ENCODE data around the gene SEC14L5. TPM values are rescaled to one million over a fixed set of nuclear protein-coding genes. Genes with fewer than 3 reads are reported as not detected.

SEC14L5 gene
- total RNA-seq, 6 experiments from 2014 or later, result not detected

GRCh38 chr16:4936181-4936990, 21.7 kb upstream of the SEC14L5 start:
- DNase-seq, result no peak
- Mint-ChIP-seq H3K4me1 (ENCODE audit: low read depth) (peaks cover 10% of the 10 kb centered on the region), H3K9me3 (no peaks in the 10 kb centered on the region), H3K27me3 (ENCODE audit: insufficient read depth) (peaks cover 40% of the 10 kb centered on the region), H3K36me3 (ENCODE audit: low read depth) (no peaks in the 10 kb centered on the region), H3K4me3 (no peak overlapping the region), H3K27ac (no peak overlapping the region)
- peak; percentile 30; the same call in 1 of the 2 replicates for TF ChIP-seq CTCF (IDR thresholded peaks at IDR 0.05)

- Mint-ChIP-seq H3K4me1 (ENCODE audit: low read depth) (peaks cover 11% of the 10 kb centered on the region), H3K36me3 (ENCODE audit: low read depth) (no peaks in the 10 kb centered on the region), H3K9me3 (no peaks in the 10 kb centered on the region), H3K27me3 (ENCODE audit: insufficient read depth) (peaks cover 36% of the 10 kb centered on the region), H3K4me3 (no peak within 1 kb of the TSS), H3K27ac (no peak within 1 kb of the TSS)
- TF ChIP-seq CTCF (IDR thresholded peaks at IDR 0.05), result no peak
- no peak for DNase-seq
Observed at GRCh38 chr16:4936991-4937781, 20.9 kb upstream of the SEC14L5 start, which contains the start of gene PPL. TSS of gene PPL (minus strand) at chr16:4937148. CDS start at chr16:4937045, 103 bp downstream.

- Mint-ChIP-seq H3K4me1 (ENCODE audit: low read depth) (peaks cover 19% of the 10 kb centered on the region), H3K27ac (no peak overlapping the region), H3K9me3 (no peaks in the 10 kb centered on the region), H3K27me3 (ENCODE audit: insufficient read depth) (peaks cover 30% of the 10 kb centered on the region), H3K36me3 (ENCODE audit: low read depth) (no peaks in the 10 kb centered on the region), H3K4me3 (no peak overlapping the region)
- TF ChIP-seq CTCF (IDR thresholded peaks at IDR 0.05), result no peak
- DNase-seq, result no peak
Observed at GRCh38 chr16:4937782-4938682, 20.1 kb upstream of the SEC14L5 start.

- no peak for TF ChIP-seq CTCF (IDR thresholded peaks at IDR 0.05)
- Mint-ChIP-seq H3K4me1 (ENCODE audit: low read depth) (peaks cover 25% of the 10 kb centered on the region), H3K36me3 (ENCODE audit: low read depth) (no peaks in the 10 kb centered on the region), H3K27ac (no peak overlapping the region), H3K4me3 (no peak overlapping the region), H3K27me3 (ENCODE audit: insufficient read depth) (peaks cover 24% of the 10 kb centered on the region), H3K9me3 (no peaks in the 10 kb centered on the region)
- DNase-seq, result no peak
Observed at GRCh38 chr16:4938683-4939030, 19.5 kb upstream of the SEC14L5 start.

GRCh38 chr16:4940719-4941118, 17.4 kb upstream of the SEC14L5 start:
- Mint-ChIP-seq H3K9me3 (no peaks in the 10 kb centered on the region), H3K27ac (no peak overlapping the region), H3K36me3 (ENCODE audit: low read depth) (no peaks in the 10 kb centered on the region), H3K27me3 (ENCODE audit: insufficient read depth) (peaks cover 19% of the 10 kb centered on the region), H3K4me1 (ENCODE audit: low read depth) (peaks cover 44% of the 10 kb centered on the region), H3K4me3 (no peak overlapping the region)
- DNase-seq, result no peak
- no peak for TF ChIP-seq CTCF (IDR thresholded peaks at IDR 0.05)

Measured in HFFc6 (cell line).